A549 (cell line): ENCODE data around the gene TBCK.
"Not testable (repeated sequence)": the region's sequence is repeated elsewhere in the genome, so short reads cannot be mapped to it uniquely, and the experiment has no call there.

Source experiments
- CHD4 ChIP-seq: fragments of 200-600 bp; sonication (generic); IDR thresholded peaks from 2 replicates; pipeline ENCODE4 v1.6.1; 2016; ENCODE audit warnings: antibody characterized with exemption, mild to moderate bottlenecking, borderline replicate concordance
- EP300 ChIP-seq, 2 experiments: fragments of >200 bp; sonication (Bioruptor Twin); formaldehyde crosslinking; IDR thresholded peaks; 2 replicates in 1 of 2; 3 replicates in 1 of 2; pipeline ENCODE4 v1.6.1; 2016 to 2017
- HOXB5 ChIP-seq: fragments of 250-450 bp; sonication (Bioruptor Pico); IDR thresholded peaks from 2 replicates; pipeline ENCODE4 v1.5.0; 2020; ENCODE audit warnings: mild to moderate bottlenecking, moderate library complexity
- MAFK ChIP-seq: fragments of 450-650 bp; IDR thresholded peaks from 2 replicates; pipeline ENCODE4 v1.6.1; 2014; ENCODE audit not compliant: partially characterized antibody
- POLR2A ChIP-seq: IDR thresholded peaks from 2 replicates; pipeline ENCODE4 v1.6.1; 2012; ENCODE audit warnings: mild to moderate bottlenecking, low read length
- SMC3 ChIP-seq: fragments of >200 bp; sonication (Bioruptor Twin); formaldehyde crosslinking; IDR thresholded peaks from 3 replicates; pipeline ENCODE4 v1.6.1; 2018; ENCODE audit warnings: inconsistent platforms
- TF ChIP-seq, protein P1 (sequence below): fragments of >200 bp; sonication (Bioruptor Twin); formaldehyde crosslinking; IDR thresholded peaks from 3 replicates; pipeline ENCODE4 v1.6.1; 2016
- TF ChIP-seq, protein P2 (sequence below): fragments of 250-450 bp; sonication (Bioruptor Pico); IDR thresholded peaks from 2 replicates; pipeline ENCODE4 v1.5.0; 2020; ENCODE audit warnings: low read depth, mild to moderate bottlenecking, moderate library complexity
- TF ChIP-seq, protein P3 (sequence below): fragments of >200 bp; sonication (Bioruptor Twin); formaldehyde crosslinking; IDR thresholded peaks from 3 replicates; pipeline ENCODE4 v1.5.1; 2016
- TF ChIP-seq, protein P4 (sequence below): IDR thresholded peaks from 2 replicates; pipeline ENCODE4 v1.6.1; 2012; ENCODE audit warnings: low read depth, borderline replicate concordance
- TF ChIP-seq, protein P5 (sequence below): fragments of 450-650 bp; IDR thresholded peaks from 2 replicates; pipeline ENCODE4 v1.6.1; 2014; ENCODE audit warnings: antibody characterized with exemption
- TF ChIP-seq, protein P6 (sequence below): IDR thresholded peaks from 2 replicates; pipeline ENCODE4 v1.6.1; 2012

DNA sequence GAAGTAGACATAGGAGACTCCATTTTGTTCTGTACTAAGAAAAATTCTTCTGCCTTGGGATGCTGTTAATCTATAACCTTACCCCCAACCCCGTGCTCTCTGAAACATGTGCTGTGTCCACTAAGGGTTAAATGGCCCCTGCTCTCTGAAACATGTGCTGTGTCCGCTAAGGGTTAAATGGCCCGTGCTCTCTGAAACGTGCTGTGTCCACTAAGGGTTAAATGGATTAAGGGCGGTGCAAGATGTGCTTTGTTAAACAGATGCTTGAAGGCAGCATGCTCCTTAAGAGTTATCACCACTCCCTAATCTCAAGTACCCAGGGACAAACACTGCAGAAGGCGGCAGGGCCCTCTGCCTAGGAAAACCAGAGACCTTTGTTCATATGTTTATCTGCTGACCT, 5.8 kb upstream of the TBCK start:
- TF ChIP-seq, protein P1, sequence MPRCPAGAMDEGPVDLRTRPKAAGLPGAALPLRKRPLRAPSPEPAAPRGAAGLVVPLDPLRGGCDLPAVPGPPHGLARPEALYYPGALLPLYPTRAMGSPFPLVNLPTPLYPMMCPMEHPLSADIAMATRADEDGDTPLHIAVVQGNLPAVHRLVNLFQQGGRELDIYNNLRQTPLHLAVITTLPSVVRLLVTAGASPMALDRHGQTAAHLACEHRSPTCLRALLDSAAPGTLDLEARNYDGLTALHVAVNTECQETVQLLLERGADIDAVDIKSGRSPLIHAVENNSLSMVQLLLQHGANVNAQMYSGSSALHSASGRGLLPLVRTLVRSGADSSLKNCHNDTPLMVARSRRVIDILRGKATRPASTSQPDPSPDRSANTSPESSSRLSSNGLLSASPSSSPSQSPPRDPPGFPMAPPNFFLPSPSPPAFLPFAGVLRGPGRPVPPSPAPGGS: not testable (repeated sequence)
- TF ChIP-seq, protein P2, sequence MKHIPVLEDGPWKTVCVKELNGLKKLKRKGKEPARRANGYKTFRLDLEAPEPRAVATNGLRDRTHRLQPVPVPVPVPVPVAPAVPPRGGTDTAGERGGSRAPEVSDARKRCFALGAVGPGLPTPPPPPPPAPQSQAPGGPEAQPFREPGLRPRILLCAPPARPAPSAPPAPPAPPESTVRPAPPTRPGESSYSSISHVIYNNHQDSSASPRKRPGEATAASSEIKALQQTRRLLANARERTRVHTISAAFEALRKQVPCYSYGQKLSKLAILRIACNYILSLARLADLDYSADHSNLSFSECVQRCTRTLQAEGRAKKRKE (CRISPR knock-in tag): not testable (repeated sequence)
- TF ChIP-seq, protein P3, sequence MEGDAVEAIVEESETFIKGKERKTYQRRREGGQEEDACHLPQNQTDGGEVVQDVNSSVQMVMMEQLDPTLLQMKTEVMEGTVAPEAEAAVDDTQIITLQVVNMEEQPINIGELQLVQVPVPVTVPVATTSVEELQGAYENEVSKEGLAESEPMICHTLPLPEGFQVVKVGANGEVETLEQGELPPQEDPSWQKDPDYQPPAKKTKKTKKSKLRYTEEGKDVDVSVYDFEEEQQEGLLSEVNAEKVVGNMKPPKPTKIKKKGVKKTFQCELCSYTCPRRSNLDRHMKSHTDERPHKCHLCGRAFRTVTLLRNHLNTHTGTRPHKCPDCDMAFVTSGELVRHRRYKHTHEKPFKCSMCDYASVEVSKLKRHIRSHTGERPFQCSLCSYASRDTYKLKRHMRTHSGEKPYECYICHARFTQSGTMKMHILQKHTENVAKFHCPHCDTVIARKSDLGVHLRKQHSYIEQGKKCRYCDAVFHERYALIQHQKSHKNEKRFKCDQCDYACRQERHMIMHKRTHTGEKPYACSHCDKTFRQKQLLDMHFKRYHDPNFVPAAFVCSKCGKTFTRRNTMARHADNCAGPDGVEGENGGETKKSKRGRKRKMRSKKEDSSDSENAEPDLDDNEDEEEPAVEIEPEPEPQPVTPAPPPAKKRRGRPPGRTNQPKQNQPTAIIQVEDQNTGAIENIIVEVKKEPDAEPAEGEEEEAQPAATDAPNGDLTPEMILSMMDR: not testable (repeated sequence)
- TF ChIP-seq MAFK; EP300 (IDR thresholded peaks at IDR 0.05); POLR2A; HOXB5; SMC3; CHD4: not testable (repeated sequence)
- TF ChIP-seq, protein P4, sequence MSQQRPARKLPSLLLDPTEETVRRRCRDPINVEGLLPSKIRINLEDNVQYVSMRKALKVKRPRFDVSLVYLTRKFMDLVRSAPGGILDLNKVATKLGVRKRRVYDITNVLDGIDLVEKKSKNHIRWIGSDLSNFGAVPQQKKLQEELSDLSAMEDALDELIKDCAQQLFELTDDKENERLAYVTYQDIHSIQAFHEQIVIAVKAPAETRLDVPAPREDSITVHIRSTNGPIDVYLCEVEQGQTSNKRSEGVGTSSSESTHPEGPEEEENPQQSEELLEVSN: not testable (repeated sequence)
- TF ChIP-seq, protein P5, sequence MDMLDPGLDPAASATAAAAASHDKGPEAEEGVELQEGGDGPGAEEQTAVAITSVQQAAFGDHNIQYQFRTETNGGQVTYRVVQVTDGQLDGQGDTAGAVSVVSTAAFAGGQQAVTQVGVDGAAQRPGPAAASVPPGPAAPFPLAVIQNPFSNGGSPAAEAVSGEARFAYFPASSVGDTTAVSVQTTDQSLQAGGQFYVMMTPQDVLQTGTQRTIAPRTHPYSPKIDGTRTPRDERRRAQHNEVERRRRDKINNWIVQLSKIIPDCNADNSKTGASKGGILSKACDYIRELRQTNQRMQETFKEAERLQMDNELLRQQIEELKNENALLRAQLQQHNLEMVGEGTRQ: not testable (repeated sequence)
- TF ChIP-seq, protein P6, sequence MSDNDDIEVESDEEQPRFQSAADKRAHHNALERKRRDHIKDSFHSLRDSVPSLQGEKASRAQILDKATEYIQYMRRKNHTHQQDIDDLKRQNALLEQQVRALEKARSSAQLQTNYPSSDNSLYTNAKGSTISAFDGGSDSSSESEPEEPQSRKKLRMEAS: not testable (repeated sequence)
